Measurements from ENCODE around the gene HCN3. TPM values are rescaled to one million over a fixed set of nuclear protein-coding genes. Genes with fewer than 3 reads are reported as not detected.

The HCN3 gene
- total RNA-seq, 4 donors from 2014 or later, result 7.4 to 25.5 (median 19.5) TPM

- H3K27ac ChIP-seq, result no peak overlapping the region
- H3K36me3 ChIP-seq, result peaks cover 0 to 8% (median 0%) of the 10 kb centered on the region in 3 donors
- no peak for DNase-seq
- no peaks in the 10 kb centered on the region for H3K27me3 ChIP-seq
- H3K4me3 ChIP-seq, result no peak overlapping the region
- H3K9me3 ChIP-seq, result no peaks in the 10 kb centered on the region
- TF ChIP-seq POLR2A (IDR thresholded peaks at IDR 0.05), result no peak
- TF ChIP-seq, protein P1, sequence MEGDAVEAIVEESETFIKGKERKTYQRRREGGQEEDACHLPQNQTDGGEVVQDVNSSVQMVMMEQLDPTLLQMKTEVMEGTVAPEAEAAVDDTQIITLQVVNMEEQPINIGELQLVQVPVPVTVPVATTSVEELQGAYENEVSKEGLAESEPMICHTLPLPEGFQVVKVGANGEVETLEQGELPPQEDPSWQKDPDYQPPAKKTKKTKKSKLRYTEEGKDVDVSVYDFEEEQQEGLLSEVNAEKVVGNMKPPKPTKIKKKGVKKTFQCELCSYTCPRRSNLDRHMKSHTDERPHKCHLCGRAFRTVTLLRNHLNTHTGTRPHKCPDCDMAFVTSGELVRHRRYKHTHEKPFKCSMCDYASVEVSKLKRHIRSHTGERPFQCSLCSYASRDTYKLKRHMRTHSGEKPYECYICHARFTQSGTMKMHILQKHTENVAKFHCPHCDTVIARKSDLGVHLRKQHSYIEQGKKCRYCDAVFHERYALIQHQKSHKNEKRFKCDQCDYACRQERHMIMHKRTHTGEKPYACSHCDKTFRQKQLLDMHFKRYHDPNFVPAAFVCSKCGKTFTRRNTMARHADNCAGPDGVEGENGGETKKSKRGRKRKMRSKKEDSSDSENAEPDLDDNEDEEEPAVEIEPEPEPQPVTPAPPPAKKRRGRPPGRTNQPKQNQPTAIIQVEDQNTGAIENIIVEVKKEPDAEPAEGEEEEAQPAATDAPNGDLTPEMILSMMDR (IDR thresholded peaks at IDR 0.05), result no peak
- peaks cover 0 to 21% (median 10%) of the 10 kb centered on the region in 4 donors for H3K4me1 ChIP-seq
Observed at GRCh38 chr1:155247667-155248553, 29.4 kb upstream of the HCN3 start.

DNA sequence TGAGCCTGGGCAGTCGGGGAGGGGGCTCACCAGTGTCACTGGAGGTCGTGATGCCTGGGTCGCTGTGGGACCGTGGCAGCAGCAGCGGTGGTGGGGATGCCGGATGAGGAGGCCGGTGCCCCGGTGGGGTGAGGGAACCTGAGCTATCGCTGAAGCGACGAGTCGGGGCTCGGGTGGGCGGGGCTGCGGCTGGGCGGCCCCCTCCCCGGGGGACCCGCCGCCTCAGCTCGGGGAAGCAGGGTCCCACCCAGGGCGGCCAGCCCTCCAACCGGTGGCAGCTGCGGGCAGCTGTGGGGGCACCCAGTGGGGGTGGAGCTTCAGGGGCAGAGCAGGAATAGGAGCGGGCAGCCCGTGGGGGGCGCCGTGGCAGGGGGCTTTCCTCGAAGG lies 27.0 kb upstream of the HCN3 start:
- TF ChIP-seq, protein P1 (IDR thresholded peaks at IDR 0.05), result no peak
- TF ChIP-seq POLR2A (IDR thresholded peaks at IDR 0.05), result no peak
- no peak for DNase-seq
- Histone ChIP-seq H3K36me3 (peaks cover 0 to 8% (median 0%) of the 10 kb centered on the region in 3 donors), H3K27ac (peak overlapping the region in 3 of 4 donors; percentile 29 to 68 (median 37)), H3K27me3 (no peaks in the 10 kb centered on the region), H3K4me1 (peaks cover 0 to 27% (median 17%) of the 10 kb centered on the region in 4 donors), H3K4me3 (peak overlapping the region; percentile 33 to 50 (median 43)), H3K9me3 (no peaks in the 10 kb centered on the region)

DNA sequence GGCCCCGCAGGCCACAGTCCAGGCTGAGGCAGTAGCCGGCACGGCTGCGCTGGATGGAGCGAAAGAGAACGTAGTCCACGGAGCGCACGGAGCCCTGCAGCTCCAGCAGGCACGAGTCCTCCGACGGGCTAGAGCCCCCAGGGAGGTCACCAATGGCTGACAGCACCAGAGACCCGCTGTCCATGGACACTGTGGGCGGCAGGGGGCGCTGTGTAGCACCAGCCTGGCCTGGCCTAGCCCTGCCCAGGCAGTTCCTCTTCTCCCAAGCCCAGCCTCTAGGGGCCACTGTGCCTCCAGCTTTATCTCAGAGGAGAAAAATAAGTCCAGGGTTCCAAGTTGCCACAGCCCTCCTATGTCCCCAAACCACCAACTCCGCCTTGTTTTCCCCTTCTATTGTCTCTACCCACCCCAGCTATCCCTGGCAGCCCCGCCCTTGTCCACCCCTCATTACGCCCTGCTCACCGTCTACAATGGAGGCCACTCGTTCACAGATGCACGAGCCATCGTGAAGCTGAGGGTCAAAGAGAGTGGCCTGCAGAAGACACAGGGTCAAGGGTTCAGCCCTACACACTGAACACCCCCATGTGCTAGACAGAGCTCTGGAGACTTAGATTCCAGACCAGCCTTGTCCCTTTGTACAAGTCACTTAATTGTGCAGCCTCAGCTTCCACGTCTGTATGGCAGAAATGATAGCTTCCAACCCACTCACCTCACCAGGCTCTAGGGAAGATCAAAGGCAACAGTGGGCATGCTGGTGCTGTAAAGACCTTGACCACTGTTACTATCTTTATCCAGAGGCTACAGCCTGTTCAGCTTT lies 26.4 kb upstream of the HCN3 start:
- Histone ChIP-seq H3K4me3 (peak overlapping the region; percentile 33 to 50 (median 43)), H3K27ac (peak overlapping the region in 3 of 4 donors; percentile 29 to 68 (median 37))
- TF ChIP-seq POLR2A (IDR thresholded peaks at IDR 0.05), result no peak
- TF ChIP-seq, protein P1 (IDR thresholded peaks at IDR 0.05), result peak; percentile 99 to 100 (median 100)

DNA sequence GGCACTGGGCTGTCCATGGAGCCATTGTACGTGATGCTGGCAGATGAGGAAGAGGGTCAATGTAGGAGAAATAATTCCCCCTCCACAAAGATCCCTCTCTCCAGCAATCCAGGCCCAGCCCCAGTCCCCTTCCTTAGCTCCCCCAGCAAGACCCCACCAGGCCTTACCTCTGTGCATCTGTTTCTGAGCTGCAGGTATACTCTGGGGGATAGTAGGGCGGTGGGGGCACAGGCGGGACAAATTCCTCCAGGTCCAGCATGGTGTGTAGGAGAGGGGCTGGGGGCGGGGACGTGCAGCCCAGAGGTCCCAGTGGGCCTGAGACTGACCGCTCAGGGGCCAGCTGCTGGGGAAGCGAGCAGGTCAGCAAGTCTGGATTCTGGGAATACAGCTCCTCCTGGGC lies 25.7 kb upstream of the HCN3 start:
- H3K4me1 ChIP-seq, result peaks cover 4 to 27% (median 17%) of the 10 kb centered on the region in 4 donors
- TF ChIP-seq POLR2A (IDR thresholded peaks at IDR 0.05), result no peak
- TF ChIP-seq, protein P1 (IDR thresholded peaks at IDR 0.05), result no peak
- H3K27ac ChIP-seq, result no peak overlapping the region
- peaks cover 0 to 8% (median 0%) of the 10 kb centered on the region in 3 donors for H3K36me3 ChIP-seq
- no peaks in the 10 kb centered on the region for H3K9me3 ChIP-seq
- DNase-seq, result no peak
- H3K27me3 ChIP-seq, result no peaks in the 10 kb centered on the region
- H3K4me3 ChIP-seq, result no peak overlapping the region

More for the DNA sequence above, 26.4 kb upstream of the HCN3 start:
- no peaks in the 10 kb centered on the region for H3K9me3 ChIP-seq
- DNase-seq, result peak; percentile 91 to 96 (median 95)
- H3K36me3 ChIP-seq, result peaks cover 0 to 8% (median 0%) of the 10 kb centered on the region in 3 donors
- H3K27me3 ChIP-seq, result no peaks in the 10 kb centered on the region
- peaks cover 1 to 27% (median 17%) of the 10 kb centered on the region in 4 donors for H3K4me1 ChIP-seq

GRCh38 chr1:155253208-155253607 lies 24.1 kb upstream of the HCN3 start:
- Histone ChIP-seq H3K27me3 (no peaks in the 10 kb centered on the region), H3K4me1 (peaks cover 4 to 27% (median 17%) of the 10 kb centered on the region in 4 donors), H3K27ac (no peak overlapping the region), H3K4me3 (no peak overlapping the region), H3K36me3 (peaks cover 0 to 10% (median 0%) of the 10 kb centered on the region in 3 donors), H3K9me3 (no peaks in the 10 kb centered on the region)
- TF ChIP-seq POLR2A (IDR thresholded peaks at IDR 0.05), result no peak
- TF ChIP-seq, protein P1 (IDR thresholded peaks at IDR 0.05), result no peak
- no peak for DNase-seq
